ENCODE measurements around the gene GNG12. TPM values are rescaled to one million over a fixed set of nuclear protein-coding genes. Genes with fewer than 3 reads are reported as not detected.

The GNG12 gene
- total and polyA plus RNA-seq, 9 of the 15 experiments (the other 6 are each of a cell fraction or from before 2014, with no cell fraction given), result 2.6 to 6.0 (median 4.1) TPM

- TF ChIP-seq NCOA2 (IDR thresholded peaks at IDR 0.05; ENCODE audit: partially characterized antibody in 2 of 2) (no peak), ZNF124 (CRISPR knock-in tag; IDR thresholded peaks at IDR 0.05) (no peak), RUNX1 (IDR thresholded peaks at IDR 0.05; ENCODE audit: low read depth) (no peak), MAFF (IDR thresholded peaks at IDR 0.05; ENCODE audit: low read length) (peak; percentile 42; the same call in 1 of the 2 replicates), HDAC6 (IDR thresholded peaks at IDR 0.05; ENCODE audit: low read depth, low read length) (no peak), TARDBP (IDR thresholded peaks at IDR 0.05) (no peak; the same call in 1 of the 2 replicates), SMARCA4 (IDR thresholded peaks at IDR 0.05) (peak; percentile 88), MAFG (tag; conservative IDR thresholded peaks at IDR 0.05) (no peak), ZBTB2 (IDR thresholded peaks at IDR 0.05) (peak; percentile 68; the same call in 1 of the 2 replicates), ZBTB34 (CRISPR knock-in tag; IDR thresholded peaks at IDR 0.05) (no peak), CHD2 (IDR thresholded peaks at IDR 0.05; ENCODE audit: low read depth, low read length) (peak; percentile 13; the same call in 1 of the 2 replicates), NFE2 (IDR thresholded peaks at IDR 0.05; ENCODE audit: low read depth) (peak; percentile 34; the same call in 1 of the 2 replicates), GABPA (tag; conservative IDR thresholded peaks at IDR 0.05; ENCODE audit: low read depth) (peak; percentile 26; the same call in 1 of the 2 replicates), GTF2E2 (tag; IDR thresholded peaks at IDR 0.05) (no peak), SREBF1 (IDR thresholded peaks at IDR 0.05; ENCODE audit: borderline replicate concordance, low read depth, low read length) (no peak), NR2C1 (IDR thresholded peaks at IDR 0.05) (peak; percentile 79), NR2C1 (tag; IDR thresholded peaks at IDR 0.05) (peak; percentile 90), NBN (IDR thresholded peaks at IDR 0.05; ENCODE audit: low read depth) (peak; percentile 84; the same call in 1 of the 2 replicates), EP300 (IDR thresholded peaks at IDR 0.05; ENCODE audit: low read length) (peak; percentile 82), HMBOX1 (IDR thresholded peaks at IDR 0.05) (peak; percentile 85), PKNOX1 (IDR thresholded peaks at IDR 0.05) (no peak), CBFA2T3 (IDR thresholded peaks at IDR 0.05) (peak; percentile 66)
Observed at GRCh38 chr1:67700692-67701410, 132.4 kb downstream of the GNG12 start (continued).

All from K562 (cell line).